Iris pigment epithelial cell (primary cell): ENCODE measurements around the gene SRGAP2B.
"Not testable (repeated sequence)": the region's sequence is repeated elsewhere in the genome, so short reads cannot be mapped to it uniquely, and the experiment has no call there.

Experiments
- DNase-seq: peaks from one replicate; pipeline ENCODE4 v3.0.0-alpha.2; 2011; ENCODE audit warnings: low read depth

Gene SRGAP2B

DNA sequence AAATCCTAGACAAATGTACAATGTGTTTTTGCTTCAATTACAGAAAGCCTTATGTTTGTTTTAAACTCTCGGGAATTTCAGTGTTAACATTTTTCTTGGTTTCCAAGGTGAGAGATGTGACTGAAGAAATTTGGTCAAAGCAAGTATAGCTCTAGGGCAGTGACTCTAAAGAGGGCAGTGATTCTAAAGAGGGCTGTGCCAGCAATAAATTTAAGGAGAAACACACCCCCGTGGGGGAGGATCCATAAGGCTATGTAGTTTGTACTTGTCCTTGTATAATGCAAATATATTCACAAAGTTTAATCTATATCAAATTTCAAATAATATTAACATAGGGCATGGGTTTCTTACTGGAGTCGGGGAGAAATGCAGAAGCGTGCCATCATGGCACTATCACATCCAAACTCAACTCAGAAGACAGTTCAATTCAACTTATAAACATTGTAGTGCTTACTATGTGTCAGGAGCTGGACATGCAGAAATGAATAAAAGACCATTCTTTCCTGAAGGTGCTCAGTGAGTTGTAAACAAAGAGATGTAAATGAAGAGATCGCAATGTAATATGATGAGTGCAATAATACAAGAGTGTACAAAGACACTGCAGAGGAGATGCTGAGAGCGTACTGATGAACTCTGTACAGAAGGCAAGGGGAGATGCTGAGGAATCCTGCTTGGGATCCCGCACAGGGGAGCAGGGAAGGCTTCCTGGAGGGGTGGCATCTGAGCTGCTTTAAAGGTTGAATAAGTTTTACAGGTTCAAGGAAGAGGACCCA lies 12.5 kb downstream of the SRGAP2B start:
- DNase-seq = not testable (repeated sequence)

DNA sequence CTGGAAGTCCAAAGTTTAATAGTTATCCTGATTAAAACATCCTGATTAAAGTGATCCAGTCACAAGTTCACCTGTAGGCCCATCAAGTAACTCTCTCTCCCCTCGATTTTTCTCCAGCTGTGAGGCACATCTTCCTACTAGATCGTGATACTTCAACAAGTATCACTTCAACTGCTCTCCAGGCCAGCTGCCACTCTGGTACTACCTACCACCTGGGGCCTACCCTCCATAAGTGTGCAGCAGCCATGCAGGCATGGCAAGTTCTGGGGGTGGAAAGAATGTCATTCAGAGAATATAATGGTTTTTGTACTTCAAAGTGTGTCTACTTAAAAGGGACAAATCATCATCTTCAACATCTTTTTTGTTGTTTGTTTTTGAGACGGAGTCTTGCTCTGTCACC lies 14.9 kb downstream of the SRGAP2B start:
- not testable (repeated sequence) for DNase-seq

DNA sequence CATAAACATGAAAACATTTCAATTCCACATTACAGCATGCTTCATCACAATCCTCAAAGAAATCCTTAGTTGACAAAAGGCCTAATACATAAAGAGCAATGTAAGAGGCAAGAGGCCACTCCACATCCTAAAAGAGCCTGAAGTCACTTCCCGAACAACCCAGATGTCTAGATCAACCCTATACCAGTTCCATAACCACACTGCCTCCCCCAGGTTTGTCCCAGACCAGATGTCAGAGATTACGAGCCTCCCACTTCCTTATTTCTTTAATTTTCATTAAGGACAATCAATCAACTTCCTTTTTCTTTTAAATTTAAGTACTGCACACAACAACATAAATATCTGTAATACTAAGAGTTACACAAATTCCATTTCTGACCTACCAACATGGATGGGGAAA lies 15.4 kb downstream of the SRGAP2B start:
- DNase-seq = not testable (repeated sequence)

DNA sequence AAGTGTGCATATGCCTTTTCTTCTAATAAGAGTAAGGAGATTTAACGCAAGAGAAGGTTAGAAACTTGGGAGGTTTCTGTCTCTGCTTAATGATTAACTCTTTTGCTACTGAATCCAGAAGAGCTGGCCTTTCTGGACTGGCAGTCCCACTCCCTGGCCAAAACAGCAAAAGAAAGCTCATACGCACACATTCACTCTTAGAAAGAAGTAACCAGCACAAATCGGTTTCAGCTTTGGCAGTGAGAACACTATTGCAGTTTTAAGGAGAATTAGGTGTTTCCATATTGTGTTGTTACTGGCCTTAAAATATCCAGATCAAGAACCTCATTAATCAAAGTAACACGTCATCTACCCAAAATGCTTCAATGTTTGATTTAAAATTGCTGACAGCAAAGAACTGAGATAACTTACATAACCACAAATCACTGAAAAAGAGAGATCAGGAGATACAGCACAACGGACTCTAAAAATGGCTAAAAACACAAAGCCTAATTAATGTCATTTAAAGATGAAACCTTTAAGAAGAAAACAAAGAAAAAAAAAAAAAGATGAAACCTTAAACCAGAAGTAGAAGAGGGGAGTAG lies 16.2 kb downstream of the SRGAP2B start:
- not testable (repeated sequence) for DNase-seq

DNA sequence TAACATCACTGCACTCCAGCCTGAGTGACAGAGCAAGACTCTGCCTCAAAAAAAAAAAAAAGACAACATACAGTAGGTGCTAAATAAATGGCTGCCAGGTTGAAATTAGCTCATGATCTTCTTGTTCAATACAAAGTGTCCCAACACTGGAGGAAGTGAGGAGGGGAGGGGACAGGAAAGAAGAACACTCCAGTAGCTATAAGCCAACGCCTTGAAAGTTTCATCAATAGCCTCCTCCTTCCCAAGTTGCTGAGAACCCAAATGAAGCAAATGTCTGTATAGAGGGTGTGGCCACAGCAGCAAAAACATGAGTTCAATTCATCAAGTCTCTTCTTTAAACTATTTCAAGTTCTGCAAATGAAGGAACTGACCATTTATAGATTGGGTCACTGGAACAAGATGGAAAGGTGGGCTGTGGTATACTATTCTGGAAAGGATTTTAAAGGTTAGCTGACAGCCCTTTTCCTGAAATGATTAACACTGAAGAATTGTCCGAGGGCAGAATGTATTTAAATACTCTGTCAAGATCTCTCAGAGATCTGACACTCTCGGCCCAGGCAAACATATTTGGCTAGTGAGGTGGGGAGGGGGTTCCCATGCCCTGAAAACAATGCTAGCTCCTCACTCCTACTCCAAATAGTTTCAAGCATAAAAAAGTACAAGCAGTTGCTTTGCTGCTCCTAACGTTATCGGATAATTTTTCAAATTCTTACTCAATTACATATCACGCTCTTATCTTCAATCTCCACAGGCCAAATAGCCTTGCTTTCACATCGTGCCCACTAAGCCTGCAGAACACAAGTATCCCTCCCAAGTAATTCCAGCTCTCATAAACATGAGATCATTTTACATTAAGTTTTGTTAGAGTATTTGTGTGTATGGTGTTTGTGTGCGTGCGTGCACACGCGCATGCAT lies 17.0 kb downstream of the SRGAP2B start:
- DNase-seq = not testable (repeated sequence)

DNA sequence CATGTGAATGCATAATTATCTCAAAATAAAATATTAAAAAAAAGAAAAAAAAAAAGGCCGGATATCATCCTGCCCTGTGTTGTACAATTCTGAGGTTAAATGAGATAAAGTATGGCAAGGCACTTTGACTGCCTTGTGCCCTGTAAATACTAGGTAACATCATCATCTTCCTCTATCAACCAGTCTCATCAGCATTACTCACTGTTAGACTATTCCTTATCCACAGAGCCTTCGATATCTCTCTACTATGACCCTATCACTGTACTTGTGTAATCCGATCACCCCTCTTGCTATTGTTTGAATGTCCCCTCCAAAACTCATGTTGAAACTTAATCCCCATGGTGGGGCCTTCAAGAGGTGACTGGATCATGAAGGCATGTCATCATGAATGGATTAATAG lies 18.3 kb downstream of the SRGAP2B start:
- DNase-seq = not testable (repeated sequence)

DNA sequence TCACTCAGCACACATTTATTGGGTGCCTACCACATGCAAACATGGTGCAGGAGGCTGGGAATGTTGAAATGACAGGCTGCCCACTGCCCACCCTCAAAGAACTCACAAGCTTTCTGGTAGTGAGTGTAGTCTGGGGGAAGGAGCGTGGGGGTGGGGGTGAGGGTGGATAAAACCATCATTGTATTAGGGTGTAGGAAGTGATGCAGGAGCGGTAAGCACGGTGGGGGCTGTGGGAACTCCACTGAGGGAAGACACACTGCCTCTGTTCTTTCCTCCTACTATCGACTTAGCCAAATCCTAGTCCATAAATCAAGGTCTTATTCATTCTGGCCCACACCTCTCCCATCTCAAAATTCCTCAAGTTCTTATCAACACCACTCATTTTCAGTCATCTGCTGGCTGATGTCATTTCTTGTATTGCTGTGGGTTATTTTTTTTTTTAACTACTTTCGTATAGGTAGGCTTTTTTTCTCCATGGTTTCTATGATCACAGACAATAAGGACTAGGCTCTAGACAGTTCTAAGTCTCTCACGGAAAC lies 21.0 kb downstream of the SRGAP2B start:
- not testable (repeated sequence) for DNase-seq

DNA sequence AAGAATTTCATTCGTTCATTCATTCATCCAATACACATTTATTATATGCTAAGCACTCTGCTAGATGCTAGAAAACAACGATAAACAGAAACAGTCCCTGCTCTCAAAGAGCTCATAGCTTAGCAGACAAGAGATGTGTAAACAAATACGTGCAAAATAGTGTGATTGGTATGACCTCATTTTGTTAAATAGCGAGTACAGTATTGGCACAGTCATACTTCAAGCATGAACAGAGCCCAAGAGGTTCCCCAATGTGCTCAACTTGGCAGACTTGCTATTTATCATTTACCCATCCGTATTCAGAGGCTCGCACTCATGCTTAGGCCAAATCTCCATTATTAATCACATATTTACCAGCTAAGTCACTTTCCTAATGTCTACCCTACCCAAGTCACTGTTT lies 23.6 kb downstream of the SRGAP2B start:
- DNase-seq = not testable (repeated sequence)

DNA sequence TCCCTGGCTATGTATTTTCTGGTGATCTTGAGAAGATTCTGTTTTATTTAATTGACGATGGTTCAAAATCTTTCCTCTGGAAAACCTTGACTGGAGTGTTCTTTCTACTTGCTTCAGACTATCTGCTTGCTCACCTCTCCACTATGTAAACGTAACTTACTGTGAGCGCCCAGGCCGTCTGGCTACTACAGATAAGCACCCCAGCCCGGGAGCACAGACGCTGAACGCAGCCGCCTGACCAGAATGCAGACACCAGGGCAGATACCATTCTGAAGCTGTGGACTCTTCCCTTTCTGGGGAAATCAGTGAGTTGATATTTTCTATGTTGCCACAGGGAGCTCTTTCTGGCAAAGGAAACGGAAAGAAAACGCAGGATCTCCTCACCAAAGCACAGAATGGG lies 28.6 kb downstream of the SRGAP2B start:
- not testable (repeated sequence) for DNase-seq

DNA sequence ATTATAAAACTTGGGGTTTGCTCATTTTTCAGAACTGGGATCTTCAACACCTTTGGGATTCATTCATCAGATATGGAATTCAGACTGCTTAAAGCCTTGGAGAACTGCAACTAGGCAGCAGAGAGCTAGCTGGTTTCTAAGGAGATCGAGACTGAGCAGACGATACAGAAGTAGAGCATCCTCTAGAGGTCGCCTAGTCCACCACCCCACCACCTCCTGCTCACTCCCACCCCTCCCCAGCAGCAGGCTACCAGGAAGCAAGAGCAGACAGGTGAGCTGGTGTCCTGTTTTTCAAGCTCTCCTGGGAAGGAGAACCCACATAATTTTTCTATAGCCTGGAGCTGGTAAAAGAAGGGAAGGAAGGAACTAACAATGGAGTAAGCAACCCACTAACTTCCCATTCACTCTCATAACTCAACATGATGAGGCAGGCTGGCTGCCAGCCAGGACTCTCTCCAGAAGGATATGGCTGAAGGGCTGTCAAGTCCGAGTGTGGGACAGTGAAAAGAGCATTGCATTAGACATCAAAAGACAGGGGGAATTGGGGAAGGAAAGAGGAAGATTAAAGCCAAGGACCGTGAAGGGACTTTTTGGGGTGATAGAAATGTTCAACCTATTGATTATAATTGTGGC lies 29.8 kb downstream of the SRGAP2B start:
- DNase-seq = not testable (repeated sequence)

DNA sequence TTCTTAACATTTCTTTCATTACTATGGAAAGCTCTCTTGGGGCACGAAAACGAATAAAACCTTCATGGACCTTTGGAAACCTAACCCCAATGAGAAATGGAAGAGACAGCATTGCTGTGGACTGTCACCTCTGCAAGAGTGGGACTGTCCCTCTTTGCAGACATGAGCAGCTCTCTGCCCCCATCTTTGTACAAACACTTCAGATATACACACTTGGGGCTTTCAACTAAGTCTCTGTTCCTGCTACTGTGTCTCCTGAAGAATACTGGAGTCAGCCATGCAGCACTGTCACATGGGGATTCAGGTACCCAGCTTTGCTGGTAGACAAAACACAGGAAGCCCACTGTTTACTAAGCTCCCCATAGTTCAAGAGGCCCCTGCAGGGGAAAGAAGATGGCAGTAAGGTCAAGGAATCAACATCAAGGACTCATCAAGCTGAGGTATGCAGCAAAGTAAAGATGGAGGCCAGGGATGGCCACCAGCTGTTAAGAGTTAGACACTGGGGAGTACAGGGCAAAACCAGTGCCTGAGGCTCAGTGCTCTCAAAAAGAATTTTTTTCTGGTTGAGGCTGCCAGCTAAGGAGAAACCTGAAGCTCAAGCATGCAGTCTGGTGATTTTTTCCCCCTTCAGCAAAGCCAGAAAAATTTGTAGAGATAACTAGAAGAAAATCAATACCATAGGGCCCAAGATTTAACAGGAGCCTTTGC lies 31.0 kb downstream of the SRGAP2B start:
- DNase-seq = not testable (repeated sequence)

DNA sequence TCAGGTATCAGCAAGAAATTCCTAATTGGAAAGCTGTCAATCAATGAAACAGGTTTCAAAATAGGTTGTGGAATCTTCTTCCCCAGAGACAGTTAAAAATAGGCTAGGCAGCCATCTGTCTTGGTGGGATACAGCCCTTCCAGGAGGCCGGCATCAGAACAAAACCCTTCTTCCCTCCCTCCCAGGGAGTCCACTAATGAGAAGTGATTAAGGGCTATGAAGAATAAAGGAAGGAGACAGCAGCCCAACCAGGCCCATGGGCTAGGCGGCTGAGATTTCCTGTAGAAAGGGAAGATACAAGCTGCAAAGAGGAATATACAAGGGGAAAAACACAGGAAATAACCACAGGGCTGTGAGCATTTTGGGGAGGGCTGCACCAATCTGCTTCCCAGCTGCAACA lies 31.8 kb downstream of the SRGAP2B start:
- not testable (repeated sequence) for DNase-seq

DNA sequence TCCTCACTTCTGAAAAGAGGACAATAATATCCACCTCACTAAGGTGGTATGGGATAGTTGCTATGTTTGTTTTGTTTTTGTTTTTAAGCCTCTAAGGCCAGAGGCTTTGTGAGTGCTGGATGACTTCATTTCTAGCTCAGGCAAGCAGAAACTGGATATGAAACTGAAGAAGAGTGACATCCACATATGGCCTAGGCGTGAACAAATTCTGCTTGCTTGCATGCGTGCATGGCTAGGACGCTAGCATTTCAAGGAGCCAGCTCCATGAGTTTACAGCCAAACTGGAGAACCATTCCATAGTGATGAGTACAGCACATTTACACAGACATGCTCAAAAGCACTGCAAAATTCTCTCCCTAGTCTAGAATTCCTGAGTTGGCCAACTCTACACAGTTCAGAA lies 36.9 kb downstream of the SRGAP2B start:
- not testable (repeated sequence) for DNase-seq

DNA sequence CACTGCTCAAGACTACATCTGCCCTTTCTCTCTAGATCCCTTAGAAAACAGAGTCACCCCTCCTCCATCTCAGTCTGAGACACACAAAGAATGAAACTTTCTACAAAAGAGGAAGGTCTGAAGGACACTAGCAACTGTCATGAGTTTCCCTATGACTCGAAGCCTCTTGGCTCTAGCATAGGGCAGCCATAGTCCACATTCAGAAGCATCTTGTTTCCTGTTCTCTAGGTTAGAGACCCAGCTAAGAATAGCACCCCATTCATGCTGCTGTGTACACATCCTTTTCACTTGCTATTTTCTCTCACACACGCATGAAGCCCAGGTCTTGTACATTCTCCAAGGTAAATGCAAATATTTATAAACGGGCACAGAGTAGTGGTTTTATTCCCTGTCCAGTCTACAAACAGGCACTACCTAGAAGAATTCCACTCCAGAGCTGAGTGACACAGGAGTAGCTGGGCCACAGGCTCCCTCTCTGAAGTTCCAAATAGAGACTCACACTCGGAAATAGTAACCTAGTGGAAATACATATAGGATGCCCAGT lies 39.8 kb downstream of the SRGAP2B start:
- not testable (repeated sequence) for DNase-seq

DNA sequence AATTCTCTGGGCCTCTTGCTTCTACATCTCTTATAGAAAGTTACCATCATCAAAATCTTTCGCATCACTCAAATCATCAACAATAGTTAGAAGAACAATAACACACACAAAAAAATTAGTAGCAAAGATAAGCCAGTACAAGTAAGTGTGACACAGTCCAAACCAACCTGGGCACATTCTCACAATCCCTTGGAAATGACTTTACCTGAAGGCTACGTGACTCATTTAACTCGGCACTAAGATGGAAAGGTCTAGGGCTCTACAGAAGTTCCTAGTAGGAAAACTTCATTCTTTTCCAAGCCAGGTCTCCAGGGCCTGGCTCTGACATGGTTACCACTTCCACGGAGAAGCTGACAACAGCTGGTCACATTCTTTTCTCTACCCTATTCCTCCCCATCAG lies 41.7 kb downstream of the SRGAP2B start:
- not testable (repeated sequence) for DNase-seq

DNA sequence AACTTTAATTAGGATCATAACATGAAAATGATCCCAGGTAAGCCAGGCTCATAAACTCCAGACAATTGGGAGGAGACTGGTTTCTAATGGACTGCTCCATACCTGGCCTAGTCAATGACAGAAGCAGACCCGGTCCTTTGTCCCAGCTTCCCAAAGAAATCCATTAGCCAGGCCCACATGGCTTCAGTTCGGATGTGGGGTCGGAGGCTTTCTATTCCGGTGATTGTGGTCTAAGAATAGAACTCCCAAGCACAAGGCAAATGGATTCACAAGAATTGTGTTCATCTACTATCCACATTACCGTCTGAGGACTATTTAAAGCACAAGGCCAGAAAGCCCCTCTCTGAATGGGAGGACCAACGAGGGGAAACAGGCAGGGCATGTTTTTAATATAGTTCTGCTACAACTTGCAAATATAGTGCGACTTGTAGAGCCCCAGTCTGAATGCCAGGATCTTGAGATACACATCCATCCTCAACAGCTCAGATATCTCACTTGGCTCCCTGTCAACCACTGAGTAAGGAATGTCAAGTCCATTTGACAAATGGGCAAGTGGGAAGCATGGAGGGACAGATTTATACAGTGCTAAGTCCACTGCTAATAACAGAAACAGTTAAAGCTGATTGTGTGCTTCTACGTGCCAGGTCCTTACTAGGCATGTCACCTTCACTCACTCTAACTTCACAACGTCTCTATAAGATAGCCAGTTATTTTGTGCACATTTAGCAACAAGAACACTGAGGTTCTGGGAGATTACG lies 42.9 kb downstream of the SRGAP2B start:
- DNase-seq = not testable (repeated sequence)

DNA sequence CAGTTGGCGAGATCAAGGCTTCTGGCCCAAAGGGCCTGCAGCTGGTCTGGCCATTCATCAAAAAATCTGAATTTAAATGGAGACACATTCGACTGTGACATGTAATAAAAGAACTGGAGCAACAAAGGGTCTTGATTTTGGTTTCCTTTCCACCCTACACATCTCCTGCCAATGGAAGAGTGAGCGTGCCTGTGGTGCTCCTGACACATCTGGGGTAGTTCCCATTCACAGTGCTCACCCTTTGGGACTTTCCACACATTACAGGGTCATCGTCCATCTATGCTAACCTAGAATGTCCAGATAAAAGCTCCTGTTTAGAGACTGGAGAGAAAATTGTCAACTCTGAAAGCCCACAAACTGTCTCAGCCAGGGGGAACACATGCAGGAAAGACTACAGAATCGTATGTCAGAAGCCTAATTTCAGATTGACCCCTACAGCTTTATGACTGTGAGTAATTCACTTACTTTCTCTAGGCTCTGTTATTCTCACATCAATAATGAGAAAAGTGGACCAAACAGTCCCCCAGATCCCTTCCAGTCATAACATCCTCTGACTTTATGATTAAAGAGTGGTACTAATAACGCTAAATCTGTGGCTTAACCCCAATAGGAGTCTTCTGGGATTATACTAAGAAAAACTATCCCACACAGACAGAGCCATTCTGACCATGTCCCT lies 46.8 kb downstream of the SRGAP2B start:
- not testable (repeated sequence) for DNase-seq

DNA sequence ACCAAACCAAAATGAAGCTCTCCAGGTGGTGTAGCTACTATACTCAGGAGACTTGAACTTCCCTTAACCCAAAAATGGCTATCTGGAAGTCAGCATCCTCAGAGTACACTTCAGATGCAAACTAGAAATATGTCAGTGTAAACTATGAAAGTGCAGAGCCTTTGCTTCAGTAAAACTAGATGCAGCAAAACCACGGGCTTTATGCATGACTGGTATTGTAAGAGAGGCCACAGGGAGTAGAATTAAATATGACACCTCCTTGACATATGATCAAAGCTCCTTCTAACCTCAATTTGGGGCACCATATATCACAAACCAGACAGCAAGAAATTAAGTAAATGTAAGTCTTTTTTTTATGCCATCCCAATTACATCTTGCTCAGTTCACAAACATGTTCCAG lies 47.6 kb downstream of the SRGAP2B start:
- DNase-seq = not testable (repeated sequence)

DNA sequence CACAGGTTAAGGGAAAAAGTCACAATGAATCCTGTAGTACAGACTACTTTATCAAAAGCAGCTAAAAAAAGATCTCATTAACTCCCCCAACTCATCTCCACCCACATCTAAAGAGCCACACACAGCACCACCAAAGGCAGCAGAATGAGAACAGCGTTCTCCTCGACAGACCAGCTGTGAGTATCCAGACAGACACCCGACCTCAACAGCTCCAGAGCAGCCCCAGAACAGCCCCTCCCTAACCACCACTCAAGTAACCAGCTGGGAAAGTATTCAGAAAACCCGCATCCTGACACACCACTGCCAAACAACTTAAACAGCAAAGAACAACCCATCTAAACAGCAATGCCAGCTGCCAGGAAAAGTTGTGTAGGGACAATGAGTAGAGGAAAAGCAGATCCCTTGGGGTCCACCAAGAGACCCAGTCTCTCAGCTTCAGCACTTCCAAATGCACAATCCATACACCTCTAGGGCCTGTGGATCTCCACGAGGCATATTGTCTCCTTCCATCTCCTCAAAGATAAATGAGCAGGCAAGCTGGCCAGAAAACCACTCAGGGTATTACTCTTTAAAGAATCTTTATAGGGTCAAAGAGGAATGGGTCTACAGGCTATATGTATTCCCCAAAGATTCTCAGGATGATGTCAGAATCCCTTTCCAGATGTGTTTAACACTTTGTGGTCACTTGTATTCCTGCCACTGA lies 49.4 kb downstream of the SRGAP2B start:
- DNase-seq = not testable (repeated sequence)
